Loucy (cell line): ENCODE measurements around the gene RHEB.

Source experiments
- H2AFZ ChIP-seq: fragments of 200-600 bp; sonication (generic); 2 replicates; pipeline ENCODE4 v1.6.0; 2016; ENCODE audit warnings: antibody characterized with exemption, mild to moderate bottlenecking, low read length, moderate library complexity
- H3F3A ChIP-seq: fragments of 200-600 bp; 2 replicates; pipeline ENCODE4 v1.6.0; 2016; ENCODE audit warnings: antibody characterized with exemption, low read depth, mild to moderate bottlenecking
- H3K27me3 ChIP-seq: fragments of 200-600 bp; sonication (generic); 2 replicates; pipeline ENCODE4 v1.6.1; 2014; ENCODE audit warnings: low read length, mild to moderate bottlenecking; ENCODE audit not compliant: insufficient read depth, poor library complexity, severe bottlenecking
- H3K36me3 ChIP-seq: fragments of 200-600 bp; sonication (generic); 2 replicates; pipeline ENCODE4 v1.6.1; 2016; ENCODE audit warnings: low read length; ENCODE audit not compliant: insufficient read depth
- H3K4me1 ChIP-seq: fragments of 200-600 bp; sonication (generic); 2 replicates; pipeline ENCODE4 v1.5.1; 2014; ENCODE audit warnings: low read length, mild to moderate bottlenecking; ENCODE audit not compliant: insufficient read depth, poor library complexity, severe bottlenecking
- H3K4me2 ChIP-seq: fragments of 200-600 bp; sonication (generic); 2 replicates; pipeline ENCODE4 v1.6.0; 2014; ENCODE audit warnings: antibody characterized with exemption, low read length, low read depth, mild to moderate bottlenecking; ENCODE audit not compliant: poor library complexity, severe bottlenecking
- H3K4me3 ChIP-seq: fragments of 200-600 bp; sonication (generic); 2 replicates; pipeline ENCODE4 v1.5.1; 2014; ENCODE audit warnings: low read length, mild to moderate bottlenecking, mixed read lengths; ENCODE audit not compliant: poor library complexity, severe bottlenecking
- H3K79me2 ChIP-seq: fragments of 200-600 bp; sonication (generic); 2 replicates; pipeline ENCODE4 v1.6.1; 2014; ENCODE audit warnings: low read length; ENCODE audit not compliant: insufficient read depth
- H3K9ac ChIP-seq: fragments of 200-600 bp; sonication (generic); 2 replicates; pipeline ENCODE4 v1.6.0; 2014; ENCODE audit warnings: mild to moderate bottlenecking, low read depth, low read length, moderate library complexity; ENCODE audit not compliant: poor library complexity, severe bottlenecking
- H3K9me2 ChIP-seq: fragments of 200-600 bp; sonication (generic); replicated peaks from 2 replicates; pipeline ENCODE4 v1.6.1; 2016; ENCODE audit warnings: low read depth, low read length, mixed read lengths
- H3K9me3 ChIP-seq: fragments of 200-600 bp; sonication (generic); 2 replicates; pipeline ENCODE4 v1.6.1; 2014; ENCODE audit warnings: mild to moderate bottlenecking, antibody characterized with exemption, low read length, low read depth; ENCODE audit not compliant: insufficient read depth
- H4K20me1 ChIP-seq: fragments of 200-600 bp; sonication (generic); 2 replicates; pipeline ENCODE4 v1.6.0; 2014; ENCODE audit warnings: antibody characterized with exemption, low read length, mild to moderate bottlenecking; ENCODE audit not compliant: insufficient read depth, poor library complexity, severe bottlenecking
- EZH2phosphoT487 ChIP-seq: fragments of 200-600 bp; IDR thresholded peaks from 2 replicates; pipeline ENCODE4 v1.6.1; 2018; ENCODE audit warnings: antibody characterized with exemption, mild to moderate bottlenecking, moderate library complexity, borderline replicate concordance
- TF ChIP-seq, protein P1 (sequence below): fragments of 200-600 bp; sonication (generic); conservative IDR thresholded peaks from 2 replicates; pipeline ENCODE4 v1.5.1; 2014; ENCODE audit warnings: mild to moderate bottlenecking, antibody characterized with exemption, low read length

The RHEB gene

DNA sequence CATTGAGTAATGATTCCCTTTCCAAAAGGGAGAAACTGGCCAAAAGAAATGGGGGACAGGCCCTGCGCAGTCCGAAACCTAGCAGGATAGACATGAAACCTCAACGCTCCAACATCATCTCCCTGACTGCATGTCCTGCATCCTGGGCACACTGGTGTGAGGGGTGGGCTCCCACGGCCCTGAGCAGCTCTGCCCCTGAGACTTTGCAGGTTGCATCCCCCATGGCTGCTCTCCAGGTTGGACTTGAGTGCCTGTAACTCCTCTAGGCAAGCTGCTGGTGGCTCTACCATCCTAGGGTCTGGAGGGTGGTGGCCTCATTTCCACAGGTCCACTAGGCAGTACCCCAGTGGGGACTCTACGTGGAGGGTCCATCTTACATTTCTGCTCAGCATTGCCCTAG, 63.4 kb downstream of the RHEB start:
- Histone ChIP-seq H2AFZ (no peak overlapping the region), H3K9me3 (no peaks in the 10 kb centered on the region), H3K9ac (no peak overlapping the region), H3F3A (no peaks in the 10 kb centered on the region), H3K4me1 (no peaks in the 10 kb centered on the region), H3K36me3 (no peaks in the 10 kb centered on the region), H3K4me3 (no peak overlapping the region), H3K9me2 (no peaks in the 10 kb centered on the region), H3K27me3 (no peaks in the 10 kb centered on the region), H3K79me2 (no peaks in the 10 kb centered on the region), H3K4me2 (no peak overlapping the region), H4K20me1 (no peaks in the 10 kb centered on the region)
- TF ChIP-seq, protein P1, sequence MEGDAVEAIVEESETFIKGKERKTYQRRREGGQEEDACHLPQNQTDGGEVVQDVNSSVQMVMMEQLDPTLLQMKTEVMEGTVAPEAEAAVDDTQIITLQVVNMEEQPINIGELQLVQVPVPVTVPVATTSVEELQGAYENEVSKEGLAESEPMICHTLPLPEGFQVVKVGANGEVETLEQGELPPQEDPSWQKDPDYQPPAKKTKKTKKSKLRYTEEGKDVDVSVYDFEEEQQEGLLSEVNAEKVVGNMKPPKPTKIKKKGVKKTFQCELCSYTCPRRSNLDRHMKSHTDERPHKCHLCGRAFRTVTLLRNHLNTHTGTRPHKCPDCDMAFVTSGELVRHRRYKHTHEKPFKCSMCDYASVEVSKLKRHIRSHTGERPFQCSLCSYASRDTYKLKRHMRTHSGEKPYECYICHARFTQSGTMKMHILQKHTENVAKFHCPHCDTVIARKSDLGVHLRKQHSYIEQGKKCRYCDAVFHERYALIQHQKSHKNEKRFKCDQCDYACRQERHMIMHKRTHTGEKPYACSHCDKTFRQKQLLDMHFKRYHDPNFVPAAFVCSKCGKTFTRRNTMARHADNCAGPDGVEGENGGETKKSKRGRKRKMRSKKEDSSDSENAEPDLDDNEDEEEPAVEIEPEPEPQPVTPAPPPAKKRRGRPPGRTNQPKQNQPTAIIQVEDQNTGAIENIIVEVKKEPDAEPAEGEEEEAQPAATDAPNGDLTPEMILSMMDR: no peak
- no peak for TF ChIP-seq EZH2phosphoT487

GRCh38 chr7:151455690-151456089, 64.0 kb downstream of the RHEB start:
- H3K4me2 ChIP-seq: no peak overlapping the region
- TF ChIP-seq EZH2phosphoT487: no peak
- TF ChIP-seq, protein P1: no peak
- H3K27me3 ChIP-seq: no peaks in the 10 kb centered on the region
- H3K9ac ChIP-seq: no peak overlapping the region
- H3K36me3 ChIP-seq: no peaks in the 10 kb centered on the region
- no peaks in the 10 kb centered on the region for H3K9me2 ChIP-seq
- H3K4me3 ChIP-seq: no peak overlapping the region
- H3F3A ChIP-seq: no peaks in the 10 kb centered on the region
- no peaks in the 10 kb centered on the region for H4K20me1 ChIP-seq
- H3K4me1 ChIP-seq: no peaks in the 10 kb centered on the region
- H2AFZ ChIP-seq: no peak overlapping the region
- H3K9me3 ChIP-seq: no peaks in the 10 kb centered on the region
- H3K79me2 ChIP-seq: no peaks in the 10 kb centered on the region

DNA sequence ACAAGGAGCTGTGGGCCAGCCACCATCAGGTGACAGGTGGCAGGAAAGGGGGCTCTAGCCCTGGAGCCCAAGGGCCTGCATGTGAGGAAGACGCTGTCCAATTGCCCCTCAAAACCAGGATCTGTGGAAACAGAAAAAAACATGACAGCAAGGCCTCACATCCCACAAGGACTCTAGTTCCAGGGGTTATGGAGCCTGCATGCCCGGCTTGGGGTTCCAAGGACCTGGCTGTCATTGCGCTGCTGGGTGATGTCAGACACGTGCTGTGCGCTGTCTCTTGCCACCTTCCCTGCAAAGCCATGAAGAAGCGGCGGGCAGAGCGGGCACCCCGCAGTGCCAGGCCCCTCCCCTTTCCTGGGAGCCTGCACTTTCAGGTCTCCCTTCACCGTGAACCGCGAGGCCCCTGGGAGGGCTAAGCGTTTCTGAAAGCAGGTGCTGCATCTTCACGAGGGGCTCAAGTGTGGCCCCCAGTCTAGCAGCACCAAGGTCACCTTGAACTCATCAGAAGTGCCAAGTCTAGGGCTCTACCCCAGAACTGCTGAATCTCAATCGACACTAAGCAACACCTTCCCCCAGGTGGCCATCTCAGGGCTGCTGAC, 64.7 kb downstream of the RHEB start:
- Histone ChIP-seq H3K9ac (no peak overlapping the region), H3F3A (no peaks in the 10 kb centered on the region), H3K4me1 (no peaks in the 10 kb centered on the region), H3K4me2 (no peak overlapping the region), H2AFZ (no peak overlapping the region), H3K36me3 (no peaks in the 10 kb centered on the region), H4K20me1 (no peaks in the 10 kb centered on the region), H3K9me2 (no peaks in the 10 kb centered on the region), H3K79me2 (no peaks in the 10 kb centered on the region), H3K27me3 (no peaks in the 10 kb centered on the region), H3K4me3 (no peak overlapping the region), H3K9me3 (no peaks in the 10 kb centered on the region)
- TF ChIP-seq, protein P1: no peak
- TF ChIP-seq EZH2phosphoT487: no peak
